GM19035 (cell line): ENCODE data around the gene PON3.

Source experiments
- ATAC-seq: cut with Tn5 transposase; IDR thresholded peaks from one replicate; pipeline ENCODE4 v1.9.1; 2021; ENCODE audit not compliant: unreplicated experiment

PON3 gene

GRCh38 chr7:95342642-95343307 lies 53.4 kb downstream of the PON3 start:
- ATAC-seq: no peak

- no peak for ATAC-seq
Observed at GRCh38 chr7:95342029-95342428, 54.1 kb downstream of the PON3 start.

DNA sequence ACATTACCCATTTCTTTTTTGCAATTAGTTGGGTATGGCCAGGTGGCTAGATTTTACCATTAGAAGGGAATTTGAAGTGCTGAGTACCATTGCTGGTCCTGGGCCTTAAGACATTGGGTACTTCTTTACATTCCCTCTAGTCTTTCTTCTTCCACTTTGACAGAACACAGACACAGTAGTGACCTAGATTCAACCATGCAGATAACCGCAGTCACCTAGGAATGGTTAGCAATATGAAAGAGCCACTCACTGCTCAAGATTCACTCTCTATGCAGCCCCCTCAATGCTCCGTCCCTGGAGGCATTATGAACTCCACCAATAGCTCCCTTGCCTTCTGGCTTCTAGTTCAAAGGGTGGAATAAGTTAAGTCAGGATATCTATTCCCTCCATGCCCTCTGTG lies 55.7 kb downstream of the PON3 start:
- ATAC-seq: no peak

GRCh38 chr7:95338832-95339231 lies 57.3 kb downstream of the PON3 start:
- ATAC-seq: no peak

GRCh38 chr7:95335093-95335492 lies 61.1 kb downstream of the PON3 start:
- ATAC-seq: no peak

DNA sequence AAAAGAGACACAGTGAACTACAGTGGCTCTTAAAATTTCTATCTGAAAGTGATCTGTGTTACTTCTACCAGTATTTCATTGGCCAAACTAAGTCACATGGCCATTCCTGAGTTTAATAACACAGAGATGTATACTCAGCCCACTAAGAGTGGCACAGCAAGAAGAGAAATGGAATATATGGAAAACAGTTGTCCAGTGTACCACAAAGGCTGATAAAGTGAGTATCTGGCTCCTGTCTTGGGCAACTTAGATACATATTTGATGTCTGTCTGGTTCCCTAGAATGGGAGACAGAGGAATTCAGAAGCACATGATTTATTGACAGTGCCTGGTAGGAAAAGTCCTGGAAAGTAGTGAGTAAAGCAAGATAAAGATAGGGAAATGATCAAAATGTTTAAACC lies 61.7 kb downstream of the PON3 start:
- ATAC-seq: no peak

DNA sequence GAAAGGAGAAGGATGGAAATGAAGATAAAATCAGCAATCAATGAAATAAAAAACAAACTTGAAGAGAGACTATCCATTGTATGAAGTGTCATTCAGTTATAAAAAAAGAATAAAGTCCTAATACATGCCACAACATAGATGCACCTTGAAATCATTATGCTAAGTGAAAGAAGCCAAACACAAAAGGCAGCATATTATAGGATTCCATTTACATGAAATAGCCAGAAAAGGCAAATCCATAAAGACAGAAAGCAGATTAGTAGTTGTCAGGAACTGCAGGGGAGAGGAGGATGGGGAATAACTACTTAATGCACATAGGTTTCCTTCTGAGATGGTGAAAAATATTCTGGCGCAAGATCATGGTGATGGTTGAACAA lies 65.2 kb downstream of the PON3 start:
- peak; percentile 28 for ATAC-seq

GRCh38 chr7:95330204-95330960 lies 65.8 kb downstream of the PON3 start:
- ATAC-seq: peak; percentile 98

GRCh38 chr7:95327356-95327755 lies 68.8 kb downstream of the PON3 start:
- ATAC-seq: no peak

DNA sequence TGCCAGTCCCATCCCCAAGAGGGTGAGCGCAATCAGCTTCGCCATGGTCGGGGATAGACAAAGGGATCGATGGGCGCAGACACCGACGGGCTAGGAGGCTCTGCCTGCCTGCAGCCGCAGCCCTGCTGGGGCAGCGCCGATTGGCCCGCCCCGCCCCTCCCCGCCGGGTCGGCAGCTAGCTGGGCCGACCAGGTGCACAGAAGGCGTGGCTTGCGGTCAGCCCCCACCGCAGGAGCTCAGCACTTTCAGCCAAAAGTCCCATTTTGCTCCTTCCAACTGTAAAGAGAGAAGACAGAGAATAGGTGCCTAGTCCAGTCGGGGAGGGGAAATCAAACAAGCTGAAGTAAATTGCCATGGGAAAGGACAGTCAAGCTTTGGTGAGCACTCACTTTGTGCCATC lies 71.7 kb downstream of the PON3 start, which contains the start of gene PON1:
PON1 (minus strand) TSS at position 102 of the 400 bp plus-strand sequence; CDS start at position 45, 57 bp downstream.
- peak; percentile 63 for ATAC-seq

DNA sequence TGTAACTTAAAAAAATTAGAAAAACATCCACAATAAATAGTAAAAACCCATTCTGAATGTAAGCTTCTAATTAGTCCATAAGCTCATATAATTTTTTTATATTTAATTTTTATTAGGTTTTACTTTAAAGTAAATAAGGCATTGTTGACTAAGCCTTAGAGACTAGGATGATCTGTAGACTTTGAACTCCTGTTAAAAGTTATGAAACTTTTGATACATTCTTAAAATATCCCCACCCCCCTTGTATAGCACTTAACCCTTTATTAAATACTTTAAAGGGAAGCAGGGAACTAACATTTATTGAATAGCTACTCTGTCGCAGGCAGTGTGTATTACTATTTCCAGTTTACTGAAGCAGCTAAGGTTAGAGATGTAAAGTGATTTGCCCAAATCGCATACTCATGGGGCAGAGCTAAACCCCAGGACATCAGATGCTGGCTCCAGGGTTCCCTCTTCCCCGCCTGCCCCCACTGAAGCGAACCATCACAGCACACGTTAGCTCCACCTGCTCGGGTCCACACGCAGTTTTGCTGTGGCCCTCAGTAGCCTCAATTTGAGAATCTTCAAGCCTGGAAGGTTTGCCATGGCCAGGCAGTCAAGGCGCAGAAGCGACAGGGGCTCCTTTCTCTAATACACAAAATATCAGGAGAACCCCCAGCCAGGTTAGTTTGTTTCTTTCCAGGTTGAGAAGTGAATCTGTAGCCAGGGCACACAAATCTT lies 72.6 kb downstream of the PON3 start:
- no peak for ATAC-seq

GRCh38 chr7:95322854-95323253 lies 73.3 kb downstream of the PON3 start:
- no peak for ATAC-seq

- no peak for ATAC-seq
Observed at GRCh38 chr7:95322396-95322795, 73.8 kb downstream of the PON3 start.

DNA sequence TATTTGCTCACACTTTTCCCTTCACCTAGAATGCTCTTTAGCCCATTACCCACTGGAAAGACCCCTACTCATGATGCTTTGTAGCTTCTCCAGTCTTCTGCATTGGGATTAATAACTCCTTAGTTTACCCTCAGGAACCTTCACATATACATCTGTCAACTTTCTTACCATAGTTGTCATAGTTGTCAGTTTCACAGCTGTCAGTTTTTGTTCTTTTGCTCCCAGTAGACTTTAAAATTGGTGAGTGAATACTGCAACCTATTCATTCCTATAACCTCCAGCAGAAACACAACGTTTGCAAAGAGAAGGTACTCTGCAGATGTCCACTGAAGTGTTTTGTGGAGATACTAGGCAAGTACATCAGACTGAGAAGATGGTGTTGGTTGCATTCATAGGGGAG lies 74.5 kb downstream of the PON3 start:
- ATAC-seq: no peak

GRCh38 chr7:95320651-95321050 lies 75.5 kb downstream of the PON3 start:
- ATAC-seq: no peak

GRCh38 chr7:95319570-95319969 lies 76.6 kb downstream of the PON3 start:
- no peak for ATAC-seq

DNA sequence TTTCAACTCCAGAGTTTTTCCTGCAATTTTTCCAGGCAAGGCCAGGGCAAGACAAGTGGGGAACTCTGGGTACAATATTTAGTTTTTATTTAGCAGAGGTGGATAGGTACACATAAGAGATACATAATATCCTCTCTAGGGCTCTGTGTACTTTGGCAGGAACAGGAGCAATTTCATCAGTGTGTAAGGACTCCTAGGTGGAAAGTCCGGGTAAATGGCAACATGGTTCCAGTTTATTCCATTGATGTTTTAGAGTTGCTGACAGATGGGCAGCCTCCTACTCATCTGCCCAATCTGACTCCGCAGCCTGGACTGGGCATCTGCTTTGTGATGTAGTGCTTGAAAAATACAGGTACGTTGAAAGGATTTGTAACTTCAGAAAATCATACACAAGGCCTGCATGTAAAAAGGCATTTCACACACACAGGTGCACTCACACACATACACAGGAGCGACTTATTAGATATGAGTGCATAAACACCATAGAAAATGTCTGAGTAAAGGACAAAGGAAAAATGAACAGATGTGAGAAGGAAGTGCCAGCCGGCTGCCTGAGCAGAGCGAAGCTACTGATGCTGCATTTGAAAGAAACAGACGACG lies 77.6 kb downstream of the PON3 start:
- no peak for ATAC-seq

DNA sequence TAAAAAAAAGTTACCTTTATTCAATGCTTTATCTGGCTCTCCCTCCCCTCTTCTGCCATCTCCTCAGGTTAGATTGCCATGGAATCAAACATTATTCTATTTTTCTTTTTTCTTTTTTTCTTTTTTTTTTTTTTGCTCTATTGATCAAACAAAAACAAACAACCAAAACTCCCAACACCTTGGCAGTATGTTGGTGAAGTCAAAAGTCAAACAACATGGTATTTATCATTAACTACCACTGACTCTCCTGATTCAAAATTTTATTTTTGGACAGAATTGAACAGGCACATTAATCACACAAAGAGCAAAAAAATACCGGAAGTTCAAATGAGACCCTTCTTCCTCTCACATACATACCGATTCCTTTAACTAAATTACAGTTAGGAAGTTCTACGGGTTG lies 78.2 kb downstream of the PON3 start:
- ATAC-seq: no peak

DNA sequence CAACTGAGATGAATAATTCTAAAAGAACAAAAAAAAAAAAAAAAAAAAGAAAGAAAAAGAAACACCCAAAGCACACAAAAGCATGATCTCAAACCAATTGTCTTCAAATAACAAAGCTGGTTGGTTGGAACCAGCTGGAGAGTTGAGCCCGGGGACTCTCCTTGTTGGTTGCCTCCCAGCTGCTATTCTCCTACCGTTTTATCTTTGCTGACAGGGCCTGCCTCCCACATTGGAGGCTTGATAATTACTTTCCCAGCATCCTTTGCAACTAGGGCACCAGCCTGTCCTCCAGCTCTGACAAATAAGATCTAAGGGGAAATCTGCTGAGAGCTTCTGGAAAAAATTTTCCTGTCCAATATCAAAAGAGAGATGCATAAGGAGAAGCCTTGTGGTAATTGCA lies 78.6 kb downstream of the PON3 start:
- ATAC-seq: no peak

DNA sequence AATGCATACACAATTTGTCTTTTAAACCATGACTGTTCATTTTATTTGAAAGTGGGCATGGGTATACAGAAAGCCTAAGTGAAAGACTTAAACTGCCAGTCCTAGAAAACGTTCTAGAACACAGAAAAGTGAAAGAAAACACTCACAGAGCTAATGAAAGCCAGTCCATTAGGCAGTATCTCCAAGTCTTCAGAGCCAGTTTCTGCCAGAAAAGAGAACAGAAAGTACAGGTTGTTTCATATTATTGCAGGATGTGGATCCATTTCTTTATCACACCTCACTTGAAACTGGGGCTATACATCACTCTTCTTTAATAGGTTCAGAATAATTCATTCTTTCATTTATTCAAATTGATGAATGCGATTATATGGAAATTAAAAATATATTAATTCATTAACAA lies 79.6 kb downstream of the PON3 start:
- ATAC-seq: no peak

DNA sequence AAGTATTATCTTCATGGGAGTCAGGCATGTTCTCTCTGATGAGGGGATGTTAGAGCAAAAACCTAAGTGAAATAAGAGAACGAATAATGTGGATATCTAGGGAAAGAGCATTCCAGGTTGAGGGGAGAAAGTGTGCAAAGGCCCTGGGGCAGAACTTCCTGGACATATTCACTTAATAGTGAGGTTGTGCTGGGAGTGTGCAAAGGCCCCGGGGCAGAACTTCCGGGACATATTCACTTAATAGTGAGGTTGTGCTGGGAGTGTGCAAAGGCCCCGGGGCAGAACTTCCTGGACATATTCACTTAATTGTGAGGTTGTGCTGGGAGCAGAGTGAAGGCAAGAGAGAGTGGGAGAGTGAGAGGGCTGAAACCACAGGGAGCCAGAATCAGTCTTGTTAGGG lies 83.6 kb downstream of the PON3 start:
- ATAC-seq: no peak

DNA sequence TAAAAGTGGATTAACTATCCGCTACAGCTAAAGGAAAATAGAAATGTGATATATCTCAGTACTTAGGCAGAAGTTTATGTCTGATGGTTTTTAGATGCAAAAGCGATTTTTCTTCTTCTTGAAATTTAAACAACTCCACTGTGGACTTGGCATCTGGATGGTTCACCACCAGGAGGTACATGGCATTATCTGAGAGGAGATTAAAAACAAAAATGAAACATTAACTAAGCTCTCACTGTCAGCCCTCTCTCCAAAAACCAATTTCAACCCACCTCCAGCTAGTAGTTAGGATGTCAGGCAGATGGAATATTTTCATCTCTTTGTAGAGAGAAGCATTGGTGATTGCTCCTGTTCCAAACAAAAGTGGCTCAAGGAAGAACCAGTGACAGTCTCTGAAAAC lies 84.8 kb downstream of the PON3 start:
- ATAC-seq: no peak
